Astrocyte (in vitro differentiated cells and primary cell): ENCODE data around the gene TLNRD1.

ENCODE experiments used
- EZH2 ChIP-seq: IDR thresholded peaks from 2 replicates; pipeline ENCODE4 v1.6.1; 2012; ENCODE audit warnings: mild to moderate bottlenecking, low read length, inconsistent platforms; ENCODE audit not compliant: insufficient read depth
- TF ChIP-seq, protein P1 (sequence below): IDR thresholded peaks from 2 replicates; pipeline ENCODE4 v1.5.1; 2011; ENCODE audit warnings: low read depth, mild to moderate bottlenecking, inconsistent platforms, low read length, moderate library complexity; ENCODE audit not compliant: insufficient read depth

DNA sequence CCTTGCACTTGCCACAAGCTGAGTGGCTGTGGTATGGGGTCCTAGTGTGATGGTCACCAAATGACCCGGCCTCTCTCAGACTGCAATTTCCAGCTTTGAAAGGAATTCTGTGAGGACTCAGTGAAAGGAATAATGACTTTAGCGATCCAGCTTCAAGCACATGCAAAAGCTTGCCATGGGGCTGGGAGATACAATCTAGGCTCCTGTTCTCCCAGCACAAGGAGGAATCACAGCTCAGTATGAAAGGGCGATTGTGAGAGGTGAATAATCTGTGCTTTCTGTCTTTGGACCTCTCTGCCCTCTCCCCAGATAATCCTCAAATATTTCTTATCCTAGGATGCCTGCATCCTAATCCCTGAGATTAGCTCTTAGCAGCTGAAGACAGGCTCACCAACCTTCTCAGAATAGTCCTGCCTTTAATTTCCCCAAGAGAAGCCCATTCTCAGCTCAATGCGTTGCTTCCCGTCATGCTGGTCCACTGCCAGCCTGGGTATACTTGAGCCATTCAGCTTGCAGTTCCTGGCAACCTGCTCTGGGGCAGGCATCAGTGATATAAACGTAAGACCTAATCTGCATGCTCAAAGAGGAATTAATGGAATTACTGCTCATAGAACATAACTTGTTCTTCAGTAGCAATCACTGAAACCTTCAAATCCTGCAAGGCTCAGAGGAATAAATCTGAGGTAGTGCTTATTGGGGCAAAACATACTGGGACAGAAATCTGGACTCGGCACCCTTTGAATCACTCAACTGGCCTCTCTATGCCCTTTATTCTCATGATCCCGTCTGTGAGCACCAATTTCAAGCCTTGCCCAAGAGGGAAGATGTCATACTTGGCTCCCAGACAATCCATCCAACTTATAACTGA is 15.1 kb downstream of the TLNRD1 start:
- TF ChIP-seq, protein P1, sequence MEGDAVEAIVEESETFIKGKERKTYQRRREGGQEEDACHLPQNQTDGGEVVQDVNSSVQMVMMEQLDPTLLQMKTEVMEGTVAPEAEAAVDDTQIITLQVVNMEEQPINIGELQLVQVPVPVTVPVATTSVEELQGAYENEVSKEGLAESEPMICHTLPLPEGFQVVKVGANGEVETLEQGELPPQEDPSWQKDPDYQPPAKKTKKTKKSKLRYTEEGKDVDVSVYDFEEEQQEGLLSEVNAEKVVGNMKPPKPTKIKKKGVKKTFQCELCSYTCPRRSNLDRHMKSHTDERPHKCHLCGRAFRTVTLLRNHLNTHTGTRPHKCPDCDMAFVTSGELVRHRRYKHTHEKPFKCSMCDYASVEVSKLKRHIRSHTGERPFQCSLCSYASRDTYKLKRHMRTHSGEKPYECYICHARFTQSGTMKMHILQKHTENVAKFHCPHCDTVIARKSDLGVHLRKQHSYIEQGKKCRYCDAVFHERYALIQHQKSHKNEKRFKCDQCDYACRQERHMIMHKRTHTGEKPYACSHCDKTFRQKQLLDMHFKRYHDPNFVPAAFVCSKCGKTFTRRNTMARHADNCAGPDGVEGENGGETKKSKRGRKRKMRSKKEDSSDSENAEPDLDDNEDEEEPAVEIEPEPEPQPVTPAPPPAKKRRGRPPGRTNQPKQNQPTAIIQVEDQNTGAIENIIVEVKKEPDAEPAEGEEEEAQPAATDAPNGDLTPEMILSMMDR = no peak
- no peak for TF ChIP-seq EZH2
